ENCODE measurements around the gene KLF13.
A peak's percentile ranks its signal among the peaks of the same experiment; 100 is the strongest.
"Not testable (repeated sequence)": the region's sequence is repeated elsewhere in the genome, so short reads cannot be mapped to it uniquely, and the experiment has no call there.

The KLF13 gene

GRCh38 chr15:31345606-31346366 is 19.2 kb downstream of the KLF13 start:
- intact Hi-C loops (cut with micrococcal nuclease): no loop called here
- Mint-ChIP-seq H3K4me3 (no peak overlapping the region), H3K36me3 (ENCODE audit: low read depth) (peaks cover 83% of the 10 kb centered on the region), H3K27me3 (no peaks in the 10 kb centered on the region), H3K9me3 (no peaks in the 10 kb centered on the region), H3K27ac (peak overlapping the region; percentile 45), H3K4me1 (ENCODE audit: low read depth) (peaks cover 98% of the 10 kb centered on the region)

GRCh38 chr15:31346367-31347066 is 19.9 kb downstream of the KLF13 start:
- H3K4me1 Mint-ChIP-seq (ENCODE audit: low read depth): peaks cover 100% of the 10 kb centered on the region
- peaks cover 87% of the 10 kb centered on the region for H3K36me3 Mint-ChIP-seq (ENCODE audit: low read depth)
- peak overlapping the region; percentile 45 for H3K27ac Mint-ChIP-seq
- H3K9me3 Mint-ChIP-seq: no peaks in the 10 kb centered on the region
- intact Hi-C loops (cut with micrococcal nuclease): no loop called here
- H3K4me3 Mint-ChIP-seq: no peak overlapping the region
- no peaks in the 10 kb centered on the region for H3K27me3 Mint-ChIP-seq

- intact Hi-C loops (cut with micrococcal nuclease): no loop called here
- Mint-ChIP-seq H3K4me3 (no peak overlapping the region), H3K27me3 (no peaks in the 10 kb centered on the region), H3K4me1 (ENCODE audit: low read depth) (peaks cover 100% of the 10 kb centered on the region), H3K36me3 (ENCODE audit: low read depth) (peaks cover 82% of the 10 kb centered on the region), H3K27ac (peak overlapping the region; percentile 45), H3K9me3 (no peaks in the 10 kb centered on the region)
Measured at GRCh38 chr15:31347067-31347975, 20.7 kb downstream of the KLF13 start.

GRCh38 chr15:31347981-31348803 is 21.6 kb downstream of the KLF13 start:
- peaks cover 100% of the 10 kb centered on the region for H3K4me1 Mint-ChIP-seq (ENCODE audit: low read depth)
- H3K27ac Mint-ChIP-seq: peak overlapping the region; percentile 17
- H3K4me3 Mint-ChIP-seq: no peak overlapping the region
- H3K36me3 Mint-ChIP-seq (ENCODE audit: low read depth): peaks cover 73% of the 10 kb centered on the region
- intact Hi-C loops (cut with micrococcal nuclease): no loop called here
- no peaks in the 10 kb centered on the region for H3K9me3 Mint-ChIP-seq
- no peaks in the 10 kb centered on the region for H3K27me3 Mint-ChIP-seq

GRCh38 chr15:31349233-31350141 is 22.9 kb downstream of the KLF13 start:
- Mint-ChIP-seq H3K27me3 (no peaks in the 10 kb centered on the region), H3K27ac (no peak overlapping the region), H3K4me3 (no peak overlapping the region), H3K36me3 (ENCODE audit: low read depth) (peaks cover 68% of the 10 kb centered on the region), H3K9me3 (no peaks in the 10 kb centered on the region), H3K4me1 (ENCODE audit: low read depth) (peaks cover 99% of the 10 kb centered on the region)
- intact Hi-C loops (cut with micrococcal nuclease): no loop called here

- intact Hi-C loops (cut with micrococcal nuclease): no loop called here
Measured at GRCh38 chr15:31350771-31351170, 24.1 kb downstream of the KLF13 start.

GRCh38 chr15:31352339-31352751 is 25.7 kb downstream of the KLF13 start:
- intact Hi-C loops (cut with micrococcal nuclease): loop anchor here (2.0 kb wide), 1 partner anchor 14 kb away; no protein-coding TSS in a partner anchor
- Mint-ChIP-seq H3K9me3 (no peaks in the 10 kb centered on the region), H3K36me3 (ENCODE audit: low read depth) (peaks cover 71% of the 10 kb centered on the region), H3K27me3 (no peaks in the 10 kb centered on the region), H3K4me1 (ENCODE audit: low read depth) (peaks cover 99% of the 10 kb centered on the region), H3K4me3 (peak overlapping the region; percentile 67), H3K27ac (peak overlapping the region; percentile 85)

More at GRCh38 chr15:31350771-31351170, 24.1 kb downstream of the KLF13 start:
- Mint-ChIP-seq H3K27me3 (no peaks in the 10 kb centered on the region), H3K9me3 (no peaks in the 10 kb centered on the region), H3K4me3 (no peak overlapping the region), H3K36me3 (ENCODE audit: low read depth) (peaks cover 72% of the 10 kb centered on the region), H3K27ac (no peak overlapping the region), H3K4me1 (ENCODE audit: low read depth) (peaks cover 99% of the 10 kb centered on the region)

- Mint-ChIP-seq H3K27ac (peak overlapping the region; percentile 85), H3K27me3 (no peaks in the 10 kb centered on the region), H3K36me3 (ENCODE audit: low read depth) (peaks cover 70% of the 10 kb centered on the region), H3K4me3 (peak overlapping the region; percentile 67), H3K4me1 (ENCODE audit: low read depth) (peaks cover 99% of the 10 kb centered on the region), H3K9me3 (no peaks in the 10 kb centered on the region)
- intact Hi-C loops (cut with micrococcal nuclease): loop anchor here (2.0 kb wide), 1 partner anchor 14 kb away; no protein-coding TSS in a partner anchor
Measured at GRCh38 chr15:31352911-31353811, 26.5 kb downstream of the KLF13 start.

GRCh38 chr15:31353931-31354330 is 27.3 kb downstream of the KLF13 start:
- H3K27ac Mint-ChIP-seq: peak overlapping the region; percentile 85
- H3K9me3 Mint-ChIP-seq: no peaks in the 10 kb centered on the region
- H3K36me3 Mint-ChIP-seq (ENCODE audit: low read depth): peaks cover 73% of the 10 kb centered on the region
- H3K4me3 Mint-ChIP-seq: peak overlapping the region; percentile 67
- intact Hi-C loops (cut with micrococcal nuclease): loop anchor here (2.0 kb wide), 1 partner anchor 15 kb away; no protein-coding TSS in a partner anchor
- no peaks in the 10 kb centered on the region for H3K27me3 Mint-ChIP-seq
- peaks cover 99% of the 10 kb centered on the region for H3K4me1 Mint-ChIP-seq (ENCODE audit: low read depth)

GRCh38 chr15:31356097-31356496 is 29.5 kb downstream of the KLF13 start:
- peaks cover 65% of the 10 kb centered on the region for H3K36me3 Mint-ChIP-seq (ENCODE audit: low read depth)
- H3K27ac Mint-ChIP-seq; H3K4me3 Mint-ChIP-seq; H3K27me3 Mint-ChIP-seq; intact Hi-C loops (cut with micrococcal nuclease); H3K9me3 Mint-ChIP-seq: not testable (repeated sequence)
- peaks cover 99% of the 10 kb centered on the region for H3K4me1 Mint-ChIP-seq (ENCODE audit: low read depth)

GRCh38 chr15:31357148-31357547 is 30.5 kb downstream of the KLF13 start:
- peak overlapping the region; percentile 41 for H3K4me3 Mint-ChIP-seq
- no peaks in the 10 kb centered on the region for H3K9me3 Mint-ChIP-seq
- no peak overlapping the region for H3K27ac Mint-ChIP-seq
- intact Hi-C loops (cut with micrococcal nuclease): no loop called here
- peaks cover 99% of the 10 kb centered on the region for H3K4me1 Mint-ChIP-seq (ENCODE audit: low read depth)
- H3K36me3 Mint-ChIP-seq (ENCODE audit: low read depth): peaks cover 58% of the 10 kb centered on the region
- no peaks in the 10 kb centered on the region for H3K27me3 Mint-ChIP-seq
